Upper lobe of right lung (tissue), 1 donor: ENCODE data around the gene PCK1. TPM values are rescaled to one million over a fixed set of nuclear protein-coding genes. Genes with fewer than 3 reads are reported as not detected.

Experiments used
- ATAC-seq: fragments of 200-7000 bp; cut with Tn5 transposase; one replicate; pipeline ENCODE4 v1.9.1; 2020; ENCODE audit warnings: mild to moderate bottlenecking, moderate library complexity
- DNase-seq: peaks from one replicate; pipeline ENCODE4 v3.0.0-alpha.2; 2020
- H3K27ac ChIP-seq: fragments of 200-600 bp; one replicate; pipeline ENCODE4 v1.8.0; 2022
- H3K27me3 ChIP-seq: fragments of 200-600 bp; one replicate; pipeline ENCODE4 v1.8.0; 2022; ENCODE audit warnings: mild to moderate bottlenecking
- H3K36me3 ChIP-seq: fragments of 200-600 bp; one replicate; pipeline ENCODE4 v1.8.0; 2022
- H3K4me1 ChIP-seq: fragments of 200-600 bp; one replicate; pipeline ENCODE4 v1.8.0; 2022
- H3K4me3 ChIP-seq: fragments of 200-600 bp; one replicate; pipeline ENCODE4 v1.8.0; 2022; ENCODE audit warnings: mild to moderate bottlenecking
- H3K9me3 ChIP-seq: fragments of 200-600 bp; one replicate; pipeline ENCODE4 v1.8.0; 2022
- CTCF ChIP-seq: fragments of 200-600 bp; IDR thresholded peaks from one replicate; pipeline ENCODE4 v1.8.0; 2022; ENCODE audit warnings: antibody characterized with exemption
- intact Hi-C: fragments of 100-400 bp; cut with DNase I; formaldehyde crosslinking; loops from one replicate; pipeline ENCODE4 v1.11.0; 2022
- total RNA-seq: library from RNA; stranded (reverse); fragmentation: NEBNext Ultra II Directional; extraction: Animal tissue kit (Norgen Biotek cat#: 25700); gene quantifications from one replicate; pipeline ENCODE4 v1.2.1, GENCODE V29; 2021
- donor health status: DM: no; HTN: yes; CAD: no; lungs with severe emphysema.

Gene PCK1
- total RNA-seq, 1 donor from 2014 or later = 4.7 TPM

- Histone ChIP-seq H3K27me3 (peaks cover 23% of the 10 kb centered on the region), H3K4me3 (no peak overlapping the region), H3K27ac (no peak overlapping the region), H3K4me1 (no peaks in the 10 kb centered on the region), H3K36me3 (no peaks in the 10 kb centered on the region), H3K9me3 (no peaks in the 10 kb centered on the region)
- TF ChIP-seq CTCF = peak; percentile 28
- ATAC-seq = peak; percentile 31
- no peak for DNase-seq
- intact Hi-C loops = no loop called here
These were observed 13.0 kb downstream of the PCK1 start for GRCh38 chr20:57573894-57574293.

- H3K27ac ChIP-seq = no peak overlapping the region
- TF ChIP-seq CTCF = no peak
- no peaks in the 10 kb centered on the region for H3K9me3 ChIP-seq
- no peak overlapping the region for H3K4me3 ChIP-seq
- ATAC-seq = no peak
- H3K27me3 ChIP-seq = peaks cover 30% of the 10 kb centered on the region
- no peak for DNase-seq
- H3K4me1 ChIP-seq = no peaks in the 10 kb centered on the region
- intact Hi-C loops = no loop called here
- no peaks in the 10 kb centered on the region for H3K36me3 ChIP-seq
These were observed 14.0 kb downstream of the PCK1 start for GRCh38 chr20:57574954-57575353.

- H3K9me3 ChIP-seq = no peaks in the 10 kb centered on the region
- TF ChIP-seq CTCF = no peak
- intact Hi-C loops = no loop called here
- no peaks in the 10 kb centered on the region for H3K36me3 ChIP-seq
- no peaks in the 10 kb centered on the region for H3K4me1 ChIP-seq
- H3K27me3 ChIP-seq = peaks cover 40% of the 10 kb centered on the region
- ATAC-seq (no peak), DNase-seq (no peak)
- no peak overlapping the region for H3K4me3 ChIP-seq
- H3K27ac ChIP-seq = no peak overlapping the region
These were observed 15.1 kb downstream of the PCK1 start for GRCh38 chr20:57576002-57576401.

GRCh38 chr20:57576617-57577550 lies 16.0 kb downstream of the PCK1 start:
- Histone ChIP-seq H3K27me3 (peaks cover 46% of the 10 kb centered on the region), H3K36me3 (no peaks in the 10 kb centered on the region), H3K27ac (no peak overlapping the region), H3K4me1 (peaks cover 6% of the 10 kb centered on the region), H3K9me3 (no peaks in the 10 kb centered on the region), H3K4me3 (no peak overlapping the region)
- no peak for TF ChIP-seq CTCF
- DNase-seq (no peak), ATAC-seq (no peak)
- intact Hi-C loops = no loop called here

- Histone ChIP-seq H3K27ac (no peak overlapping the region), H3K9me3 (no peaks in the 10 kb centered on the region), H3K27me3 (peaks cover 46% of the 10 kb centered on the region), H3K4me1 (peaks cover 14% of the 10 kb centered on the region), H3K4me3 (no peak overlapping the region), H3K36me3 (no peaks in the 10 kb centered on the region)
- TF ChIP-seq CTCF = no peak
- intact Hi-C loops = no loop called here
- DNase-seq (no peak), ATAC-seq (no peak)
These were observed 17.0 kb downstream of the PCK1 start for GRCh38 chr20:57577679-57578475.
